Mesenchymal stem cell (in vitro differentiated cells and primary cell): ENCODE data around the gene ABO.

Experiments used
- DNase-seq: peaks from one replicate; pipeline ENCODE4 v3.0.0-alpha.2; 2013
- H2AFZ ChIP-seq: one replicate; pipeline ENCODE4 v1.6.1; 2013; ENCODE audit warnings: low read depth, mild to moderate bottlenecking, control low read depth, inconsistent platforms, low read length, moderate library complexity
- H2AK5ac ChIP-seq: 2 replicates; pipeline ENCODE4 v1.6.1; 2013; ENCODE audit warnings: low read length, moderate library complexity, mild to moderate bottlenecking, inconsistent platforms; ENCODE audit not compliant: severe bottlenecking
- H2BK120ac ChIP-seq: one replicate; pipeline ENCODE4 v1.6.1; 2013; ENCODE audit warnings: low read depth, mild to moderate bottlenecking, inconsistent platforms, low read length, moderate library complexity
- H2BK12ac ChIP-seq, 2 experiments: one replicate each; pipeline ENCODE4 v1.6.1; 2013; ENCODE audit warnings: inconsistent platforms in 2 of 2, low read length in 2 of 2, mild to moderate bottlenecking in 2 of 2, moderate library complexity in 2 of 2, control low read depth in 1 of 2
- H2BK15ac ChIP-seq: one replicate; pipeline ENCODE4 v1.6.1; 2013; ENCODE audit warnings: mild to moderate bottlenecking, low read depth, inconsistent platforms; ENCODE audit not compliant: poor library complexity, severe bottlenecking
- H2BK5ac ChIP-seq: 2 replicates; pipeline ENCODE4 v1.6.1; 2013; ENCODE audit warnings: low read depth, mild to moderate bottlenecking, low read length, control low read depth, inconsistent platforms; ENCODE audit not compliant: poor library complexity, severe bottlenecking
- H3K14ac ChIP-seq, 2 experiments: one replicate each; pipeline ENCODE4 v1.6.1; 2013; ENCODE audit warnings: inconsistent platforms in 2 of 2, low read length in 2 of 2, control low read depth in 1 of 2, mild to moderate bottlenecking in 1 of 2, moderate library complexity in 1 of 2
- H3K18ac ChIP-seq, 2 experiments: one replicate each; pipeline ENCODE4 v1.6.1; 2013; ENCODE audit warnings: inconsistent platforms in 2 of 2, low read length in 2 of 2, control low read depth in 1 of 2, low read depth in 1 of 2, mild to moderate bottlenecking in 1 of 2
- H3K23ac ChIP-seq, 2 experiments: one replicate each; pipeline ENCODE4 v1.6.1; 2013; ENCODE audit warnings: inconsistent platforms in 2 of 2, low read length in 2 of 2, mild to moderate bottlenecking in 2 of 2, moderate library complexity in 2 of 2, control low read depth in 1 of 2
- H3K27ac ChIP-seq: 2 replicates; pipeline ENCODE4 v1.5.1; 2013; ENCODE audit warnings: mild to moderate bottlenecking, moderate library complexity, low read length, control low read depth, inconsistent platforms; ENCODE audit not compliant: poor library complexity, severe bottlenecking
- H3K27me3 ChIP-seq, 2 experiments: 2 replicates each; pipeline versions ENCODE4 v1.6.1 to v1.7.0; 2013; ENCODE audit warnings: low read length in 2 of 2, mild to moderate bottlenecking in 2 of 2, moderate library complexity in 2 of 2, control low read depth in 1 of 2, inconsistent platforms in 1 of 2; ENCODE audit not compliant: control insufficient read depth in 1 of 2, insufficient read depth in 1 of 2
- H3K36me3 ChIP-seq, 2 experiments: 2 replicates each; pipeline versions ENCODE4 v1.6.1 to v1.7.0; 2013; ENCODE audit warnings: low read length in 2 of 2, control low read depth in 1 of 2, inconsistent platforms in 1 of 2, low read depth in 1 of 2, mild to moderate bottlenecking in 1 of 2; ENCODE audit not compliant: insufficient read depth in 2 of 2, control insufficient read depth in 1 of 2
- H3K4ac ChIP-seq, 2 experiments: one replicate each; pipeline ENCODE4 v1.6.1; 2013; ENCODE audit warnings: inconsistent platforms in 2 of 2, low read length in 2 of 2, mild to moderate bottlenecking in 2 of 2, moderate library complexity in 2 of 2, control low read depth in 1 of 2, low read depth in 1 of 2
- H3K4me1 ChIP-seq: 2 replicates; pipeline ENCODE4 v1.6.1; 2013; ENCODE audit warnings: low read depth, low read length, control low read depth; ENCODE audit not compliant: control insufficient read depth, insufficient read depth
- H3K4me2 ChIP-seq: 2 replicates; pipeline ENCODE4 v1.6.1; 2013; ENCODE audit warnings: low read length, mild to moderate bottlenecking, inconsistent platforms; ENCODE audit not compliant: poor library complexity, severe bottlenecking
- H3K4me3 ChIP-seq, 2 experiments: 2 replicates each; pipeline versions ENCODE4 v1.5.1 to v1.7.0; 2013; ENCODE audit warnings: low read length in 2 of 2, mild to moderate bottlenecking in 2 of 2, control low read depth in 1 of 2, low read depth in 1 of 2; ENCODE audit not compliant: insufficient read depth in 1 of 2
- H3K79me1 ChIP-seq: replicated peaks from 2 replicates; pipeline ENCODE4 v1.6.1; 2013; ENCODE audit warnings: mild to moderate bottlenecking, control low read depth, low read length, inconsistent platforms; ENCODE audit not compliant: poor library complexity, severe bottlenecking
- H3K9ac ChIP-seq: 2 replicates; pipeline ENCODE4 v1.7.0; 2013; ENCODE audit warnings: mild to moderate bottlenecking, low read length, moderate library complexity
- H3K9me3 ChIP-seq: 2 replicates; pipeline ENCODE4 v1.7.0; 2013; ENCODE audit warnings: mild to moderate bottlenecking, low read length; ENCODE audit not compliant: control insufficient read depth
- H4K8ac ChIP-seq: one replicate; pipeline ENCODE4 v1.6.1; 2013; ENCODE audit warnings: inconsistent platforms, mild to moderate bottlenecking, low read length, moderate library complexity
- H4K91ac ChIP-seq: one replicate; pipeline ENCODE4 v1.6.1; 2013; ENCODE audit warnings: mild to moderate bottlenecking, low read length, inconsistent platforms
- WGBS: methylation state at CpG from one replicate; pipeline ENCODE4 v1.1.7; 2013; ENCODE audit warnings: mixed read lengths; 5-methylcytosine and 5-hydroxymethylcytosine counted together

ABO gene

DNA sequence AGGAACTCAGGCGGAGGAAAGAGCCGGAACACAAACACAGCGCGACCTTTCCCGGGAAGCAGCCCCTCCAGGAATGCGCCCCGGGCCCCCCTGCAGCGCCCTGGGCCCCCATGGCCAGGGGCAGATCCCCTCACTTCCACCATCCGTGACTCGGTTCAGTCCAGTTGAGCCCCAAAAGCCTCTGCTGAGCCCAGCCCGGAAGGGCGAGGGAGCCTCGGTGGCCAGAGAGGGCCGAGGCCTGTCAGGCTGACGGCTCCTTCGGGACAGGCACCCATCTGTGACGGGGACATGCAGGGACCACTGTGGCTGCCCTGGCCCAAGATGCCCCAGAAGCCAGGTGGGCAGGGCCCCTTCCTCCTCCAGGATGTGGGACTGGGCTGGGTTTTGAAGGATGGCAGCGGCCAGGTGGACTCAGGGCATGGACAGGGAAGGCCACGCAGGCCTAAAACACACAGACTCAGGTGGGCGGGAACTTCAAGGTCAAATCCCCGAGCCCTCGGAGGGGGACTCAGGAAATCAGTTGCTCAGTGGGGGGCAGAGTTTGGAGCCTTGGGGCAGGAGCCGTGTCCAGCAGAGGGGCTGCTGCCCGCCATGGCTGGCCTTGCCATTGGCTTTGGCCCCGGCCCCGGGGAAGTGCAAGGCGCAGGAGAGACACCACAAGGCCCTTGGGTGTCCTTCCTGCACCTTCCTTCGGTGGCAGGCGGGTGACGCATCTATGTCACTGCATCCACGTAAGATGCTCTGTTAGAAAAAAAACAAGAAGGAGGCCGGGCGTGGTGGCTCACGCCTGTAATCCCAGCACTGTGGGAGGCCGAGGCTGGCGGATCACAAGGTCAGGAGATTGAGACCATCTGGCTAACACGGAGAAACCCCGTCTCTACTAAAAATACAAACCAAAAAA, 29.7 kb upstream of the ABO start:
- H3K4me1 ChIP-seq: peaks cover 12% of the 10 kb centered on the region
- no peak overlapping the region for H2AK5ac ChIP-seq
- no peak overlapping the region for H3K9ac ChIP-seq
- H3K4me2 ChIP-seq: no peak overlapping the region
- no peak overlapping the region for H3K4ac ChIP-seq
- H4K91ac ChIP-seq: no peak overlapping the region
- H2AFZ ChIP-seq: no peak overlapping the region
- no peak overlapping the region for H3K18ac ChIP-seq
- WGBS: 89% methylated on average over 38 of the region's 38 CpGs
- H2BK120ac ChIP-seq: no peak overlapping the region
- no peak overlapping the region for H3K4me3 ChIP-seq
- no peaks in the 10 kb centered on the region for H3K36me3 ChIP-seq
- H2BK15ac ChIP-seq: no peak overlapping the region
- H3K23ac ChIP-seq: no peak overlapping the region
- no peak overlapping the region for H4K8ac ChIP-seq
- H2BK5ac ChIP-seq: no peak overlapping the region
- no peak overlapping the region for H3K27ac ChIP-seq
- DNase-seq: no peak
- H2BK12ac ChIP-seq: no peak overlapping the region
- no peaks in the 10 kb centered on the region for H3K9me3 ChIP-seq
- H3K27me3 ChIP-seq: peaks cover 3 to 64% of the 10 kb centered on the region in 2 experiments
- no peak overlapping the region for H3K14ac ChIP-seq
- no peaks in the 10 kb centered on the region for H3K79me1 ChIP-seq

DNA sequence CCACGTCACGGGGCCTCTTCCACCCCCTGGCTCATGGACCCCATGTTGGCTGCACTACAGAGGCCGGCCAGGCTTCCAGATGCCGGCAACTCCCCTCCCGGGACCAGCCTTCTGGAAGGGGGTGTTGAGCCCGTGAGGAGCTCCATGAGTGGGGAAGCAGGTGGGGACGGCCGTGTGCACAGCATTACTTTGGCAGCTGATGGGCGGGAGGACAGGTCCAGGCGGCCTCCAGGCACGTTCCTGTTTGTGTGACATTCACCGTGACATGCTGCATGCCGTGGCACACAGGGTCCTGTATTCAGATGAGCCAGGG, 29.1 kb upstream of the ABO start:
- Histone ChIP-seq H2BK120ac (no peak overlapping the region), H4K8ac (no peak overlapping the region), H3K9me3 (no peaks in the 10 kb centered on the region), H2AK5ac (no peak overlapping the region), H4K91ac (no peak overlapping the region), H2AFZ (no peak overlapping the region), H3K27me3 (peaks cover 3 to 63% of the 10 kb centered on the region in 2 experiments), H3K79me1 (no peaks in the 10 kb centered on the region), H3K4me2 (no peak overlapping the region), H3K14ac (no peak overlapping the region), H3K4me1 (peaks cover 12% of the 10 kb centered on the region), H3K4me3 (no peak overlapping the region), H3K36me3 (no peaks in the 10 kb centered on the region), H2BK15ac (no peak overlapping the region), H3K4ac (no peak overlapping the region), H3K9ac (no peak overlapping the region), H3K18ac (no peak overlapping the region), H2BK5ac (no peak overlapping the region), H3K27ac (no peak overlapping the region), H2BK12ac (no peak overlapping the region), H3K23ac (no peak overlapping the region)
- WGBS: 82% methylated on average over 13 of the region's 13 CpGs
- no peak for DNase-seq

DNA sequence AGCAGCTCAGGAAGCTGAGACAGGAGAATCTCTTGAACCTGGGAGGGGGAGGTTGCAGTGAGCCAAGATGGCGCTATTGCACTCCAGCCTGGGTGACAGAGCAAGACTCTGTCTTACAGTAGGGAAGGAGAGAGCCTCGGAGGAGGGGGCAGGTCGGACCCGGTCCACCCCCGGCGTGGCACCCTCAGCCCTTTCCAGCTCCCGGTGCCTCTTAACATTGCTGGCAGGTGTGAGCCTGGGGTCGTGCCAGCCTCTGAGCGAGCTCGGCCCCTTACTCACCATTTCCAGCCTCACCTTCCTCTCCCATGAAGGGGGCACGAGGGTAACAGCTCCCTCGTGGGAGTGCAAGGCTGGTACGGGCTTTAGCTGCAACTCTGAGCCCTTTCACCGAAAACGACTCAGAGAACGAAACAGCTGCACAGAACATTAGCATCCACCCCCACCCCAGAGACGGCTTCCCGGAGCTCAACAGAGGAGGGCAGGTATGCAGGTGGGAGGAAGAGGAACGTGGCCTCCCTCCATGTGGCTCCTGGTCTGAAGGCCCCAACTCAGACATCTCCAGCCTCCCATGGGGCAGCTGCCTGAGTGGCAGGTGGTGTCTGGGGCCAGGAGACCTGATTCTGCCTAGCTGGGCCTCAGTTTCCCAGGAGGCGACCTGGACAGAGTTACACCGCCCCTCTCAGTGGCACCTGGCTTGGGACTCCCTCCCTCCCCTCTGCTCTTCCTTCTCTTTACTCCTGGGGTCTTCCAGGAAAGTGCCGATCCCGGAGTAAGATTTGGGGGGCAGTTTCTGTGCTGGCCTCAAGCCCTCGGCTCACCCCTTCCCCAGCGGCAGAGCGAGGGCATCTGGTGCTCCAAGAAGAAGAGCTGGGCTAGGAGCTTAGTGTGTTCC, 28.5 kb upstream of the ABO start:
- peaks cover 12% of the 10 kb centered on the region for H3K4me1 ChIP-seq

More for the DNA sequence above, 28.5 kb upstream of the ABO start:
- no peak for DNase-seq
- H4K91ac ChIP-seq: no peak overlapping the region
- no peak overlapping the region for H3K14ac ChIP-seq
- H3K23ac ChIP-seq: no peak overlapping the region
- H3K79me1 ChIP-seq: no peaks in the 10 kb centered on the region
- no peaks in the 10 kb centered on the region for H3K9me3 ChIP-seq
- no peak overlapping the region for H3K27ac ChIP-seq
- H2AFZ ChIP-seq: no peak overlapping the region
- WGBS: 74% methylated on average over 20 of the region's 26 CpGs
- H3K27me3 ChIP-seq: peaks cover 6 to 66% of the 10 kb centered on the region in 2 experiments
- no peak overlapping the region for H3K4me2 ChIP-seq
- no peak overlapping the region for H2AK5ac ChIP-seq
- H2BK120ac ChIP-seq: no peak overlapping the region
- H3K4ac ChIP-seq: no peak overlapping the region
- no peaks in the 10 kb centered on the region for H3K36me3 ChIP-seq
- no peak overlapping the region for H3K18ac ChIP-seq
- H2BK12ac ChIP-seq: no peak overlapping the region
- no peak overlapping the region for H3K9ac ChIP-seq
- no peak overlapping the region for H2BK15ac ChIP-seq
- H3K4me3 ChIP-seq: no peak overlapping the region
- H4K8ac ChIP-seq: no peak overlapping the region
- no peak overlapping the region for H2BK5ac ChIP-seq
